CD14-positive monocyte (primary cell): ENCODE measurements around the gene TSPYL1. TPM values are rescaled to one million over a fixed set of nuclear protein-coding genes. Genes with fewer than 3 reads are reported as not detected.

Source experiments
- DNase-seq, 3 donors: peaks; one replicate each; pipeline ENCODE4 v3.0.0-alpha.2; 2011 to 2022
- H2AFZ ChIP-seq: 2 replicates; pipeline ENCODE4 v1.6.0; 2012; ENCODE audit warnings: mild to moderate bottlenecking, low read depth, low read length, inconsistent platforms; ENCODE audit not compliant: insufficient read depth, poor library complexity, severe bottlenecking
- H3K27ac ChIP-seq, 2 donors: 1 replicate in 1 of 2; 2 replicates in 1 of 2; pipeline ENCODE4 v1.5.1; 2012 to 2013; ENCODE audit warnings: low read length in 2 of 2, control low read depth in 1 of 2, inconsistent platforms in 1 of 2, low read depth in 1 of 2, mild to moderate bottlenecking in 1 of 2
- H3K27me3 ChIP-seq, 2 donors: one replicate each; pipeline versions ENCODE4 v1.6.0 to v1.6.1; 2011 to 2013; ENCODE audit warnings: low read length in 2 of 2; ENCODE audit not compliant: control insufficient read depth in 2 of 2, insufficient read depth in 2 of 2
- H3K36me3 ChIP-seq, 2 donors: replicated peaks in 1 of 2; 1 replicate in 1 of 2; 2 replicates in 1 of 2; pipeline versions ENCODE4 v1.5.1 to v1.6.1; 2012 to 2013; ENCODE audit warnings: low read length in 2 of 2, control low read depth in 1 of 2, inconsistent platforms in 1 of 2, mild to moderate bottlenecking in 1 of 2; ENCODE audit not compliant: insufficient read depth in 2 of 2, control insufficient read depth in 1 of 2
- H3K4me1 ChIP-seq, 2 donors: 1 replicate in 1 of 2; 2 replicates in 1 of 2; pipeline versions ENCODE4 v1.5.1 to v1.6.1; 2012 to 2013; ENCODE audit warnings: low read length in 2 of 2, control low read depth in 1 of 2, inconsistent platforms in 1 of 2, mild to moderate bottlenecking in 1 of 2, moderate library complexity in 1 of 2; ENCODE audit not compliant: insufficient read depth in 2 of 2, control insufficient read depth in 1 of 2
- H3K4me2 ChIP-seq: replicated peaks from 2 replicates; pipeline ENCODE3; 2012; ENCODE audit warnings: low read length, moderate library complexity, mild to moderate bottlenecking; ENCODE audit not compliant: poor library complexity, severe bottlenecking; ENCODE audit errors: extremely low read depth
- H3K4me3 ChIP-seq, 3 experiments: fragments of 200-600 bp in 1 of 3; sonication (generic) in 1 of 3; replicated peaks in 1 of 3; 1 replicate in 2 of 3; 2 replicates in 1 of 3; pipeline ENCODE4 v1.5.1; 2011 to 2013; ENCODE audit warnings: low read length in 3 of 3, mild to moderate bottlenecking in 3 of 3, control low read depth in 2 of 3, low read depth in 2 of 3, inconsistent platforms in 1 of 3, moderate library complexity in 1 of 3
- H3K79me2 ChIP-seq: 2 replicates; pipeline ENCODE4 v1.6.0; 2012; ENCODE audit warnings: mild to moderate bottlenecking, control low read depth, inconsistent platforms, low read length, moderate library complexity; ENCODE audit not compliant: insufficient read depth
- H3K9ac ChIP-seq: 2 replicates; pipeline ENCODE4 v1.6.0; 2017; ENCODE audit warnings: low read length, mild to moderate bottlenecking; ENCODE audit not compliant: insufficient read depth, poor library complexity, severe bottlenecking
- H3K9me3 ChIP-seq, 2 donors: replicated peaks in 1 of 2; 1 replicate in 1 of 2; 2 replicates in 1 of 2; pipeline versions ENCODE4 v1.5.1 to v1.6.1; 2012 to 2013; ENCODE audit warnings: low read length in 2 of 2, control low read depth in 1 of 2; ENCODE audit not compliant: control insufficient read depth in 1 of 2, insufficient read depth in 1 of 2
- H4K20me1 ChIP-seq: 2 replicates; pipeline ENCODE4 v1.6.0; 2012; ENCODE audit warnings: mild to moderate bottlenecking, low read length, control low read depth, moderate library complexity; ENCODE audit not compliant: insufficient read depth
- H3K27ac Mint-ChIP-seq, 7 donors: one replicate each; pipeline ENCODE4 v1.8.0; 2020; ENCODE audit warnings: mild to moderate bottlenecking in 7 of 7, mixed read lengths in 7 of 7, moderate library complexity in 6 of 7, inconsistent platforms in 2 of 7
- H3K27me3 Mint-ChIP-seq, 3 donors: one replicate each; pipeline ENCODE4 v1.8.0; 2021 to 2022; ENCODE audit warnings: low read depth in 3 of 3, mild to moderate bottlenecking in 3 of 3, mixed read lengths in 3 of 3, moderate library complexity in 3 of 3, inconsistent platforms in 1 of 3
- H3K36me3 Mint-ChIP-seq, 2 donors: one replicate each; pipeline ENCODE4 v1.8.0; 2020; ENCODE audit warnings: mixed read lengths in 2 of 2, inconsistent platforms in 1 of 2, mild to moderate bottlenecking in 1 of 2
- H3K4me1 Mint-ChIP-seq: one replicate; pipeline ENCODE4 v1.8.0; 2020; ENCODE audit warnings: mild to moderate bottlenecking, mixed read lengths
- H3K4me3 Mint-ChIP-seq, 2 donors: one replicate each; pipeline ENCODE4 v1.8.0; 2020; ENCODE audit warnings: mild to moderate bottlenecking in 2 of 2, mixed read lengths in 2 of 2, moderate library complexity in 1 of 2
- H3K9me3 Mint-ChIP-seq, 7 donors: one replicate each; pipeline ENCODE4 v1.8.0; 2020 to 2022; ENCODE audit warnings: mixed read lengths in 7 of 7, mild to moderate bottlenecking in 6 of 7, moderate library complexity in 6 of 7, inconsistent platforms in 2 of 7
- WGBS: methylation state at CpG from one replicate; pipeline ENCODE4 v1.1.5; 2013; ENCODE audit warnings: missing lambda C conversion rate; ENCODE audit not compliant: insufficient coverage; 5-methylcytosine and 5-hydroxymethylcytosine counted together
- intact Hi-C, 2 donors: fragments of 100-400 bp; cut with micrococcal nuclease; formaldehyde crosslinking; loops; one replicate each; pipeline versions ENCODE4 v1.15.0 to v1.15.1; 2023
- polyA plus RNA-seq, 3 donors: library from polyadenylated mRNA; depleted of rRNA in 1 of 3; unstranded in 2 of 3; stranded (reverse) in 1 of 3; fragments of 300-500 nt in 2 of 3; fragments of >200 nt in 1 of 3; fragmentation: Illumina TruSeq in 2 of 3; gene quantifications; 1 replicate in 2 of 3; 2 replicates in 1 of 3; pipeline ENCODE4 v1.2.3, GENCODE V29; 2012 to 2021
- TF ChIP-seq, protein P1 (sequence below): fragments of 200-600 bp; IDR thresholded peaks from one replicate; pipeline ENCODE4 v1.8.0; 2022; ENCODE audit warnings: antibody characterized with exemption, mild to moderate bottlenecking

Gene TSPYL1
- polyA plus RNA-seq, 3 donors, result 19.6 to 21.0 (median 20.0) TPM

DNA sequence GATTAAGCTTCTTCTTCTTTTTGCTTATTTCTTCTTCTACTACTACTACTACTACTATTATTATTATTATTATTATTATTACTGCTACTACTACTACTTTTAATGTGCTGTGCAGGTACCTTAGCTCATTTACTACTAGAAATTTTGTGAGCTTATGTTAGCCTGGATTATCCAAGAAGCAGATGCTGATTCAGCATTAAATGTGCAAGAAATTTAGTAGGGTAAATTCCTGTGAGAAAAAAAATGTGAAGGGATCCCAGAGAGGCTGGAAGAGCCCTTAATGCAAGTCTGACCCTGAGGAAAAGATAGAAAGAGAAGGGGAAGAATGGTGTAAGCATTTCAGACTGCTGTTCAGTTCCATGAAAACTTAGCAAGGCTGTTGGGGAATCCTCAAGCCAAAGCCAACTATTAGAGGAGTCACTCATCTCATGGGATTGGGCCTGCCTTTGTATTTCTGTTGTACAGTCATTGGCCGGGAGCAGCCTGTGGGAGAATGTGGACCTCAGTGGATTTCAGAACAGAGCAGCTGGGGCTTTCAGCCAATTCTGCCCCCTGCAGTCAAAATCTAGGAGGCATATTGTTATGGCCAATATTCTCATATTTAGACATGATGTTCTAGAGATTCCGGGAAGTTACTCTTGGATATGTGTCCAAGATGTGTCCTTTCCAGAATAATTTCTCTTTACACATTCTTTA lies 37.2 kb upstream of the TSPYL1 start:
- peaks cover 11% of the 10 kb centered on the region for H3K4me1 Mint-ChIP-seq
- intact Hi-C loops, result no loop called here
- H3K9me3 Mint-ChIP-seq, result no peaks in the 10 kb centered on the region
- H3K4me1 ChIP-seq, result peaks cover 9 to 13% of the 10 kb centered on the region in 2 donors
- H4K20me1 ChIP-seq, result no peaks in the 10 kb centered on the region
- no peaks in the 10 kb centered on the region for H3K79me2 ChIP-seq
- H3K9me3 ChIP-seq, result no peaks in the 10 kb centered on the region
- H2AFZ ChIP-seq, result no peak overlapping the region
- H3K27me3 ChIP-seq, result no peaks in the 10 kb centered on the region
- TF ChIP-seq, protein P1, sequence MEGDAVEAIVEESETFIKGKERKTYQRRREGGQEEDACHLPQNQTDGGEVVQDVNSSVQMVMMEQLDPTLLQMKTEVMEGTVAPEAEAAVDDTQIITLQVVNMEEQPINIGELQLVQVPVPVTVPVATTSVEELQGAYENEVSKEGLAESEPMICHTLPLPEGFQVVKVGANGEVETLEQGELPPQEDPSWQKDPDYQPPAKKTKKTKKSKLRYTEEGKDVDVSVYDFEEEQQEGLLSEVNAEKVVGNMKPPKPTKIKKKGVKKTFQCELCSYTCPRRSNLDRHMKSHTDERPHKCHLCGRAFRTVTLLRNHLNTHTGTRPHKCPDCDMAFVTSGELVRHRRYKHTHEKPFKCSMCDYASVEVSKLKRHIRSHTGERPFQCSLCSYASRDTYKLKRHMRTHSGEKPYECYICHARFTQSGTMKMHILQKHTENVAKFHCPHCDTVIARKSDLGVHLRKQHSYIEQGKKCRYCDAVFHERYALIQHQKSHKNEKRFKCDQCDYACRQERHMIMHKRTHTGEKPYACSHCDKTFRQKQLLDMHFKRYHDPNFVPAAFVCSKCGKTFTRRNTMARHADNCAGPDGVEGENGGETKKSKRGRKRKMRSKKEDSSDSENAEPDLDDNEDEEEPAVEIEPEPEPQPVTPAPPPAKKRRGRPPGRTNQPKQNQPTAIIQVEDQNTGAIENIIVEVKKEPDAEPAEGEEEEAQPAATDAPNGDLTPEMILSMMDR, result no peak
- no peak overlapping the region for H3K4me3 Mint-ChIP-seq
- H3K36me3 ChIP-seq, result no peaks in the 10 kb centered on the region
- H3K4me3 ChIP-seq, result no peak overlapping the region
- H3K27me3 Mint-ChIP-seq, result peaks cover 0 to 4% (median 2%) of the 10 kb centered on the region in 3 donors
- H3K27ac ChIP-seq, result no peak overlapping the region
- H3K4me2 ChIP-seq, result no peak overlapping the region
- no peak for DNase-seq
- H3K27ac Mint-ChIP-seq, result no peak overlapping the region
- H3K36me3 Mint-ChIP-seq, result no peaks in the 10 kb centered on the region
- WGBS, result 100% methylated on average over 1 of the region's 2 CpGs
- H3K9ac ChIP-seq, result no peak overlapping the region

DNA sequence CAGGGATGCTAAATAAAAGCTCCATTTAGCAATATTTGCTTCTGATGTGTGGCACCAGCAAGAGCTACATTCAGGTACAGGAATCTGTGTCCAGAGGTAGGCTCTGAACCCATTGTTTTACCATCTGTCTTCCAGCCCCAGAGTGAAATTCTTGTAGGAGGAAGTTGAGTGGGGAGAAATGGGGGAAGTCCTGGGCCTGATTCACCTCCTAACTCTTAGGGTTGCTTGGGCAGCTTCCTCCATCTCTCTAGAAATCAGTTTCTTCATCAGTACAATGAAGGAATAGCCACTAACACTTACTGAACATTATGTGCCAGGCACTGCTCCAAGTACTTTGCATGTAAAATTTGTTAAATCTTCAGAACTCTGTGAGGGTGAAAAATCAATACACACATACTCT lies 35.1 kb upstream of the TSPYL1 start:
- peak overlapping the region in 2 of 7 donors; percentile 39 to 45 for H3K27ac Mint-ChIP-seq
- Histone ChIP-seq H3K27me3 (no peaks in the 10 kb centered on the region), H3K27ac (peak overlapping the region in 1 of 2 donors; percentile 39), H3K4me3 (no peak overlapping the region), H3K79me2 (no peaks in the 10 kb centered on the region), H3K4me1 (peaks cover 9 to 13% of the 10 kb centered on the region in 2 donors), H3K36me3 (no peaks in the 10 kb centered on the region), H2AFZ (no peak overlapping the region), H3K9ac (no peak overlapping the region), H3K9me3 (no peaks in the 10 kb centered on the region), H4K20me1 (no peaks in the 10 kb centered on the region), H3K4me2 (no peak overlapping the region)
- H3K4me1 Mint-ChIP-seq, result peaks cover 11% of the 10 kb centered on the region
- TF ChIP-seq, protein P1, result no peak
- H3K9me3 Mint-ChIP-seq, result no peaks in the 10 kb centered on the region
- DNase-seq, result peak; percentile 69 to 87 (median 78)
- peaks cover 0 to 4% (median 2%) of the 10 kb centered on the region in 3 donors for H3K27me3 Mint-ChIP-seq
- intact Hi-C loops, result no loop called here
- no peaks in the 10 kb centered on the region for H3K36me3 Mint-ChIP-seq
- H3K4me3 Mint-ChIP-seq, result no peak overlapping the region
